HepG2 (cell line): Measurements from ENCODE around the gene TSC22D4. TPM values are rescaled to one million over a fixed set of nuclear protein-coding genes. Genes with fewer than 3 reads are reported as not detected.
A peak's percentile ranks its signal among the peaks of the same experiment; 100 is the strongest.

Experiments used
- ATAC-seq: fragments of 200-7000 bp; cut with Tn5 transposase; 3 replicates; pipeline ENCODE4 v1.9.1; 2020; ENCODE audit warnings: mild to moderate bottlenecking, moderate library complexity
- BruUV-seq: library from RNA; stranded (reverse); fragments of 400-500 nt; replicated peaks from 2 replicates; lab custom pipeline; 2021; lab: Mats Ljungman, UMichigan
- CTCF ChIA-PET: fragments of 300-600 bp; formaldehyde crosslinking; extraction: SDS; loops from one replicate; lab custom pipeline; 2021; ENCODE audit warnings: low total read pairs, inconsistent platforms, low intra/inter-chr PET ratio; lab: Yijun Ruan, JAX
- POLR2A ChIA-PET: fragments of 350-600 bp; sonication (Branson Sonifier 250); formaldehyde crosslinking; loops from one replicate; lab custom pipeline; 2020; ENCODE audit warnings: antibody characterized with exemption, inconsistent platforms; lab: Yijun Ruan, JAX
- DNase-seq: peaks from one replicate; pipeline ENCODE4 v3.0.0-alpha.2; 2015; ENCODE audit warnings: low spot score
- FAIRE-seq: peaks from 3 replicates; lab custom pipeline; 2011; peaks lifted over from hg19 to GRCh38; lab: Jason Lieb, UNC
- H2AFZ ChIP-seq: one replicate; pipeline ENCODE4 v1.6.1; 2011; ENCODE audit warnings: low read length, inconsistent platforms
- H3K27ac ChIP-seq: fragments of 300-600 bp; 3 replicates; pipeline ENCODE4 v1.8.0; 2011; ENCODE audit warnings: mixed run types, mild to moderate bottlenecking, mixed read lengths, low read length, inconsistent platforms; ENCODE audit not compliant: insufficient read depth; ENCODE audit errors: extremely low read length
- H3K27me3 ChIP-seq, 2 experiments: fragments of 200-600 bp in 1 of 2; 2 replicates in 1 of 2; 3 replicates in 1 of 2; pipeline versions ENCODE4 v1.6.0 to v1.8.0; 2011; ENCODE audit warnings: low read length in 2 of 2, mild to moderate bottlenecking in 2 of 2, moderate library complexity in 2 of 2, inconsistent platforms in 1 of 2; ENCODE audit not compliant: insufficient read depth in 2 of 2, control insufficient read depth in 1 of 2
- H3K36me3 ChIP-seq, 2 experiments: fragments of 200-600 bp in 1 of 2; replicated peaks in 1 of 2; 2 replicates in 1 of 2; 3 replicates in 1 of 2; pipeline versions ENCODE4 v1.5.1 to v1.8.0; 2011; ENCODE audit warnings: low read length in 2 of 2, inconsistent platforms in 1 of 2; ENCODE audit not compliant: insufficient read depth in 2 of 2, control insufficient read depth in 1 of 2
- H3K4me1 ChIP-seq: 2 replicates; pipeline ENCODE4 v1.5.1; 2012; ENCODE audit warnings: low read length, inconsistent platforms; ENCODE audit not compliant: insufficient read depth
- H3K4me2 ChIP-seq: 2 replicates; pipeline ENCODE4 v1.6.0; 2011; ENCODE audit warnings: low read depth, low read length, inconsistent platforms
- H3K4me3 ChIP-seq, 3 experiments: fragments of 200-600 bp in 1 of 3; sonication (generic), shearing (Covaris generic) in 1 of 3; replicated peaks in 1 of 3; 2 replicates each; pipeline ENCODE4 v1.5.1; 2011 to 2016; ENCODE audit warnings: low read length in 3 of 3, inconsistent platforms in 2 of 3, low read depth in 2 of 3, mild to moderate bottlenecking in 2 of 3, control low read depth in 1 of 3, mixed read lengths in 1 of 3; ENCODE audit not compliant: insufficient read depth in 1 of 3
- H3K79me2 ChIP-seq: one replicate; pipeline ENCODE4 v1.6.1; 2011; ENCODE audit warnings: low read length, inconsistent platforms; ENCODE audit not compliant: insufficient read depth
- H3K9ac ChIP-seq: 2 replicates; pipeline ENCODE4 v1.6.0; 2011; ENCODE audit warnings: mild to moderate bottlenecking, low read depth, low read length, inconsistent platforms; ENCODE audit not compliant: insufficient read depth
- H3K9me3 ChIP-seq: 2 replicates; pipeline ENCODE4 v1.5.1; 2012; ENCODE audit warnings: mild to moderate bottlenecking, low read length
- H4K20me1 ChIP-seq: 2 replicates; pipeline ENCODE4 v1.6.0; 2011; ENCODE audit warnings: inconsistent platforms, mild to moderate bottlenecking, low read length, moderate library complexity; ENCODE audit not compliant: insufficient read depth
- ARID2 ChIP-seq: sonication (generic); formaldehyde crosslinking; IDR thresholded peaks from 2 replicates; pipeline ENCODE4 v1.8.1; 2022; ENCODE audit warnings: mild to moderate bottlenecking, missing genetic modification reagents, borderline replicate concordance
- CBX5 ChIP-seq: sonication (generic); formaldehyde crosslinking; IDR thresholded peaks from 2 replicates; pipeline ENCODE4 v1.4.0; 2020; ENCODE audit warnings: missing genetic modification reagents, borderline replicate concordance
- HOXA3 ChIP-seq: sonication (generic); formaldehyde crosslinking; IDR thresholded peaks from 2 replicates; pipeline ENCODE4 v1.5.0; 2020; ENCODE audit warnings: missing genetic modification reagents
- IKZF4 ChIP-seq: sonication (generic); formaldehyde crosslinking; IDR thresholded peaks from 2 replicates; pipeline ENCODE4 v1.5.1; 2020; ENCODE audit warnings: borderline replicate concordance, mild to moderate bottlenecking, low read depth, missing genetic modification reagents; ENCODE audit errors: not compliant biosample characterization
- ISL2 ChIP-seq: sonication (generic); formaldehyde crosslinking; IDR thresholded peaks from 2 replicates; pipeline ENCODE4 v1.5.0; 2020; ENCODE audit warnings: missing genetic modification reagents
- KMT2A ChIP-seq: sonication (generic); formaldehyde crosslinking; IDR thresholded peaks from 2 replicates; pipeline ENCODE4 v1.4.0; 2020; ENCODE audit warnings: missing genetic modification reagents
- MXI1 ChIP-seq: IDR thresholded peaks from 3 replicates; pipeline ENCODE4 v1.6.1; 2012; ENCODE audit warnings: low read depth, low read length, inconsistent platforms, borderline replicate concordance
- NFYB ChIP-seq: sonication (generic); formaldehyde crosslinking; IDR thresholded peaks from 2 replicates; pipeline ENCODE4 v1.4.0; 2020; ENCODE audit warnings: missing genetic modification reagents
- SATB2 ChIP-seq: sonication (generic); formaldehyde crosslinking; IDR thresholded peaks from 2 replicates; pipeline ENCODE4 v1.5.0; 2020; ENCODE audit warnings: missing genetic modification reagents
- THAP11 ChIP-seq: IDR thresholded peaks from 2 replicates; pipeline ENCODE4 v1.6.1; 2016; ENCODE audit warnings: missing biosample characterization, missing genetic modification reagents
- ZNF121 ChIP-seq: sonication (generic); formaldehyde crosslinking; IDR thresholded peaks from 2 replicates; pipeline ENCODE4 v1.5.0; 2020; ENCODE audit warnings: mild to moderate bottlenecking, missing genetic modification reagents
- ZNF142 ChIP-seq: sonication (generic); formaldehyde crosslinking; IDR thresholded peaks from 2 replicates; pipeline ENCODE4 v1.4.0; 2020; ENCODE audit warnings: missing genetic modification reagents
- ZNF350 ChIP-seq: sonication (generic); formaldehyde crosslinking; IDR thresholded peaks from 2 replicates; pipeline ENCODE4 v1.4.0; 2020; ENCODE audit warnings: mild to moderate bottlenecking, low read depth, missing genetic modification reagents, borderline replicate concordance
- ZNF577 ChIP-seq: sonication (generic); formaldehyde crosslinking; IDR thresholded peaks from 2 replicates; pipeline ENCODE4 v1.4.0; 2020; ENCODE audit warnings: mild to moderate bottlenecking, low read depth, missing genetic modification reagents, borderline replicate concordance
- ZNF766 ChIP-seq: sonication (generic); formaldehyde crosslinking; IDR thresholded peaks from 2 replicates; pipeline ENCODE4 v1.5.0; 2020; ENCODE audit warnings: missing genetic modification reagents, borderline replicate concordance
- ZNF878 ChIP-seq: sonication (generic); formaldehyde crosslinking; IDR thresholded peaks from 2 replicates; pipeline ENCODE4 v1.8.1; 2023; ENCODE audit warnings: mild to moderate bottlenecking, missing genetic modification reagents, moderate library complexity
- WGBS: methylation state at CpG from one replicate; pipeline ENCODE4 v1.1.6; 2017; ENCODE audit warnings: low lambda C conversion rate; 5-methylcytosine and 5-hydroxymethylcytosine counted together
- in situ Hi-C: cut with HindIII; loops from 2 replicates; pipeline ENCODE4 v1.10.0; 2017; ENCODE audit warnings: low pct_unique_long_range_greater_than_20kb; ENCODE audit not compliant: extremely low pct_ligation_motif_present
- intact Hi-C: fragments of 100-400 bp; cut with micrococcal nuclease; formaldehyde crosslinking; loops from one replicate; pipeline ENCODE4 v1.10.0; 2022; ENCODE audit not compliant: unreplicated experiment
- polyA plus RNA-seq, 8 experiments: library from polyadenylated mRNA; depleted of rRNA in 3 of 8; stranded (reverse) in 7 of 8; unstranded in 1 of 8; fragments of >200 nt; fragmentation: Illumina TruSeq in 4 of 8; extraction: Trizol in 4 of 8; gene quantifications; 2 replicates each; pipeline versions ENCODE4 v1.2.1 to v1.2.3, GENCODE V29; 2011 to 2016; ENCODE audit warnings: low read depth in 4 of 8, missing spikeins in 1 of 8, mixed read lengths in 1 of 8; ENCODE audit not compliant: insufficient read depth in 1 of 8
- total RNA-seq, 5 experiments: library from RNA; depleted of rRNA; stranded (reverse); fragments of >200 nt; fragmentation: Illumina TruSeq; extraction: Trizol; gene quantifications; 2 replicates each; pipeline ENCODE4 v1.2.3, GENCODE V29; 2016; ENCODE audit warnings: low read depth in 1 of 5
- TF ChIP-seq, protein P1 (sequence below): sonication (generic); formaldehyde crosslinking; IDR thresholded peaks from 2 replicates; pipeline ENCODE4 v1.4.0; 2020; ENCODE audit warnings: mild to moderate bottlenecking, low read depth, missing genetic modification reagents
- TF ChIP-seq, protein P2 (sequence below): sonication (generic); formaldehyde crosslinking; IDR thresholded peaks from 2 replicates; pipeline ENCODE4 v1.5.1; 2020; ENCODE audit warnings: missing genetic modification reagents, mild to moderate bottlenecking, borderline replicate concordance

TSC22D4 gene
- total and polyA plus RNA-seq, 2 of the 13 experiments (the other 11 are each of a cell fraction or from before 2014, with no cell fraction given), result 7.7 to 8.7 TPM

DNA sequence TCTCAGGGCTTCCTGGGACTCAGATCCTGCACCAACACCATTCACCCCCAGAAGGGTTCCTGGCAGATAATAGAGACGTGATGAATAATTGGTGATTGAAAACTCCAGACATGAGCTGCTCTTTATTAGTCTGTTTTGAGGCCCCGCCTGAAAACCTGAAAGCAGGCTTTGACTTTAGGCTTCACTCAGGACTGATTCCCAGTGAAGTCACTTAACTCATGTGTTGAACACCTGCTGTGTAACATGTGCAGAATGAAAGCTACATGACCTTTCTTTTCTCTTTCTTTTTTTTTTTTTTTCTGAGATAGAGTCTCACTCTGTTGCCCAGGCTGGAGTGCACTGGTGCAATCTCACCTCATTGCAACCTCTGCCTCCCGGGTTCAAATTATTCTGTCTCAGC is 23.8 kb downstream of the TSC22D4 start:
- Histone ChIP-seq H3K4me1 (peaks cover 23% of the 10 kb centered on the region), H3K27me3 (peaks cover 0 to 17% of the 10 kb centered on the region in 2 experiments; a peak in 2 of 5 replicates), H3K9ac (no peak overlapping the region), H3K36me3 (no peaks in the 10 kb centered on the region), H3K4me2 (0 out of 2 replicates have a peak overlapping the region, but pooled peaks have one; percentile 66), H3K9me3 (no peaks in the 10 kb centered on the region), H4K20me1 (no peaks in the 10 kb centered on the region), H2AFZ (no peak overlapping the region), H3K27ac (no peak overlapping the region), H3K4me3 (no peak overlapping the region), H3K79me2 (no peaks in the 10 kb centered on the region)
- ATAC-seq (no peak), DNase-seq (no peak), FAIRE-seq (no peak)
- intact Hi-C loops, result no loop called here
- BruUV-seq, result no TSS peak
- WGBS, result 31% methylated on average over 2 of the region's 3 CpGs
- POLR2A ChIA-PET, result interaction anchor here (0.7 to 5.0 kb wide), 7 partner anchors 11 to 73 kb away, joined by 3 to 31 read pairs (median 3); partner anchors contain the start of genes MEPCE, PPP1R35, TSC22D4 and ZCWPW1
- in situ Hi-C loops, result no loop called here
- CTCF ChIA-PET, result no interaction called here
- no peak for TF ChIP-seq NFYB (CRISPR knock-in tag)
- TF ChIP-seq ZNF766 (CRISPR knock-in tag), result no peak
- no peak for TF ChIP-seq ZNF121
- no peak for TF ChIP-seq ARID2
- no peak for TF ChIP-seq KMT2A (CRISPR knock-in tag)
- no peak for TF ChIP-seq MXI1
- TF ChIP-seq, protein P1, sequence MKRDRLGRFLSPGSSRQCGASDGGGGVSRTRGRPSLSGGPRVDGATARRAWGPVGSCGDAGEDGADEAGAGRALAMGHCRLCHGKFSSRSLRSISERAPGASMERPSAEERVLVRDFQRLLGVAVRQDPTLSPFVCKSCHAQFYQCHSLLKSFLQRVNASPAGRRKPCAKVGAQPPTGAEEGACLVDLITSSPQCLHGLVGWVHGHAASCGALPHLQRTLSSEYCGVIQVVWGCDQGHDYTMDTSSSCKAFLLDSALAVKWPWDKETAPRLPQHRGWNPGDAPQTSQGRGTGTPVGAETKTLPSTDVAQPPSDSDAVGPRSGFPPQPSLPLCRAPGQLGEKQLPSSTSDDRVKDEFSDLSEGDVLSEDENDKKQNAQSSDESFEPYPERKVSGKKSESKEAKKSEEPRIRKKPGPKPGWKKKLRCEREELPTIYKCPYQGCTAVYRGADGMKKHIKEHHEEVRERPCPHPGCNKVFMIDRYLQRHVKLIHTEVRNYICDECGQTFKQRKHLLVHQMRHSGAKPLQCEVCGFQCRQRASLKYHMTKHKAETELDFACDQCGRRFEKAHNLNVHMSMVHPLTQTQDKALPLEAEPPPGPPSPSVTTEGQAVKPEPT, result no peak
- no peak for TF ChIP-seq THAP11 (CRISPR knock-in tag)
- TF ChIP-seq CBX5 (CRISPR knock-in tag), result no peak
- no peak for TF ChIP-seq IKZF4 (CRISPR knock-in tag)
- no peak for TF ChIP-seq ZNF142 (CRISPR knock-in tag)
- no peak for TF ChIP-seq ZNF350 (CRISPR knock-in tag)
- no peak for TF ChIP-seq ISL2
- no peak for TF ChIP-seq ZNF878 (CRISPR knock-in tag)
- TF ChIP-seq, protein P2, sequence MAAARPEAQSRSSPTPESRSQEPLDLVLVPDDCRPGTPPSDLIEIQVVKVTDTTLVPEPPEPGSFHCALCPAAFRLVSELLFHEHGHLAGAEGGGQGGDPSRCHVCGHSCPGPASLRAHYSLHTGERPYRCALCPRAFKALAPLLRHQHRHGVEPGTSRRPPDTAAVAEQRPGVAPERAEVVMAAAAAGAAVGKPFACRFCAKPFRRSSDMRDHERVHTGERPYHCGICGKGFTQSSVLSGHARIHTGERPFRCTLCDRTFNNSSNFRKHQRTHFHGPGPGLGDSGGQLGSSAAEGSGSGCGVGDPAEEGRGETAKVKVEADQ (CRISPR knock-in tag), result no peak
- no peak for TF ChIP-seq ZNF577 (CRISPR knock-in tag)
- no peak for TF ChIP-seq SATB2 (CRISPR knock-in tag)
- TF ChIP-seq HOXA3, result no peak
